ENCODE results near the gene PLEKHA6. TPM values are rescaled to one million over a fixed set of nuclear protein-coding genes. Genes with fewer than 3 reads are reported as not detected.
"Not testable (repeated sequence)": the region's sequence is repeated elsewhere in the genome, so short reads cannot be mapped to it uniquely, and the experiment has no call there.

PLEKHA6 gene
- total RNA-seq, 1 experiment from 2014 or later: 0.29 TPM

GRCh38 chr1:204336421-204337035 lies 23.2 kb downstream of the PLEKHA6 start:
- DNase-seq (ENCODE audit: low read depth): no peak

GRCh38 chr1:204335533-204335932 lies 24.2 kb downstream of the PLEKHA6 start:
- DNase-seq (ENCODE audit: low read depth): no peak

GRCh38 chr1:204335085-204335484 lies 24.6 kb downstream of the PLEKHA6 start:
- DNase-seq (ENCODE audit: low read depth): peak; percentile 63

DNA sequence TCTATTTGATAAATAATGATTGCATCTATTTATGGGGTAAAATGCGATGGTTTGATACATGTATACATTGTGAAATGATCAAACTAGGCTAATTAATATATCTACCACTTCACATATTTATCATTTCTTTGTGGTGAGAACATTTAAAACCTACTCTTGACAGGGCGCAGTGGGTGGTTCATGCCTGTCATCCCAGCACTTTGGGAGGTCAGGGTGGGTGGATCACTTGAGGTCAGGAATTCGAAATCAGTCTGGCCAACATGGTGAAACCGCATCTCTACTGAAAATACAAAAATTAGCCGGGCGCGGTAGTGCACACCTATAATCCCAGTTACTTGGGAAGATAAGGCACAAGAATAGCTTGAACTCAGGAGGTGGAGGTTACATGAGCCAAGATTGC lies 25.3 kb downstream of the PLEKHA6 start:
- DNase-seq (ENCODE audit: low read depth): no peak

DNA sequence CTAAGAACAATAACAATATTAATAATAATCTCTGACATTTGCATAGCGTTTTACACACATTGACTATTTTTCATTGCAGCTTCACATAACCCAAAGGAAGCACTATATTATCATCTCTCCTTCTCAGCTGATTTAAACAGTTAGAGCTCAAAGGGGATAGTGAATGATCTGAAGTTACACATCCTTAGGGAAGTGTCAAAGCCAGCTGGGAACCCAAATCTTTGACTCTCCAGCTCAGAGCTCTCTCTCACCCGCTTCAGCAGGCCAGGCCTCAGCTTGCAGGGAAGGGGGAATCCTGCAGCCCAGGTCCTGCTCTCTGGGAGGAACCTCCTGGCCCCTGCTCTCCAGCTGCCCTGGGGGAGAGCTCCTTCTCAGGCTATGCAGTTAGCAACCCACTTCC lies 26.3 kb downstream of the PLEKHA6 start:
- no peak for DNase-seq (ENCODE audit: low read depth)

- DNase-seq (ENCODE audit: low read depth): no peak
Observed at GRCh38 chr1:204331847-204332487, 27.8 kb downstream of the PLEKHA6 start.

DNA sequence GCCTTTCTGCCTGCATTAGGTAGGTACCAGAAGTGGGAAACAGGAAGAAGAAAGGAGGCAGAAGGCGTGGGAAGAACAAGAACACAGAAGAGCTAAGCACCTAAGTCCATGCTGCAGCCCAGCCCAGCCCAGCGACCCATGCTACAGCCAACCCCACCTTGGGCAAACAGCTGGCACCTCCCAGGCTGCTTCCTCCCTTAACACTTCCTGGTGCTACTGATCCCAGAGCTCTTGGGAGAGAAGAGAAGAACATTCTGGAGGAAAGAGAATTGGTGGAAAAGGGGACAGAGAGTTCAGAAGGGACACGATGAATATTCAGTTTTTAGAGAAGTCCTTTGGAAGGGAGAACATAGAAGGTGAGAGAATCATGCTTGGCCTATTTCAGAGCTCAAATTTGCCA lies 28.5 kb downstream of the PLEKHA6 start:
- DNase-seq (ENCODE audit: low read depth): no peak

DNA sequence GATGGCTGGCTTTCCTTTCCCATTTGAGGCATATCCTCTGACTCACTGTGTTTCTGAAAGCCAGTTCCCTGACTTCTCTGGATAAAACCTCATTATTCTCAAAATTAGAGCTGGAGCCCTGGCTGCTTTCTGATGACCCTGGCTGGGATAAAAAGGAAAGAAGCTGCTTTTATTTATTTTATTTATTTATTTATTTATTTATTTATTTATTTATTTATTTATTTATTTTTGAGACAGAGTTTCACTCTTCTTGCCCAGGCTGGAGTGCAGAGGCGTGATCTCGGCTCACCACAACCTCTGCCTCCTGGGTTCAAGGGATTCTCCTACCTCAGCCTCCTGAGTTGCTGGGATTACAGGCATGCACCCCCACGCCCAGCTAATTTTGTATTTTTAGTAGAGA lies 31.9 kb downstream of the PLEKHA6 start:
- not testable (repeated sequence) for DNase-seq (ENCODE audit: low read depth)

- no peak for DNase-seq (ENCODE audit: low read depth)
Observed at GRCh38 chr1:204327359-204327758, 32.4 kb downstream of the PLEKHA6 start.

GRCh38 chr1:204326771-204327300 lies 32.9 kb downstream of the PLEKHA6 start:
- no peak for DNase-seq (ENCODE audit: low read depth)

GRCh38 chr1:204325944-204326343 lies 33.8 kb downstream of the PLEKHA6 start:
- DNase-seq (ENCODE audit: low read depth): no peak

DNA sequence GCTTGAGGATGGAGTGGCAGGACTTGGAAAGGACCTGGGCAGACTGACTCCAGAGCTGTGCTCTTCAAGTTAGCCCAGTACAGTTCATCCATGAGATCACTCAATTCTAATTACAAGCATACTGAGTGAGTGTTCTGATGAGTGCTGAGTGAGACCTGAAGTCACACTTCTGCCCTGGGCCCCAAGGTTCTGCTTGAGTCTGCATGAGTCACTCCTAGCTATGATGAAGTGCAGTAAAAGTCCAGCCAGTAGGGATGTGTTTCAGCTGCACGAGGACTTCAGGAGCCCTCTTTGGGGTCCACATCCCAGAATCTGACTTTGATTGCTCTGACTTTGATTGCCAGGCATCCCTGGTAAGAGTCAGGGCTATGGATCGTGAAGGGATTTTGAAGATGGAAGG lies 35.8 kb downstream of the PLEKHA6 start:
- DNase-seq (ENCODE audit: low read depth): peak; percentile 76

DNA sequence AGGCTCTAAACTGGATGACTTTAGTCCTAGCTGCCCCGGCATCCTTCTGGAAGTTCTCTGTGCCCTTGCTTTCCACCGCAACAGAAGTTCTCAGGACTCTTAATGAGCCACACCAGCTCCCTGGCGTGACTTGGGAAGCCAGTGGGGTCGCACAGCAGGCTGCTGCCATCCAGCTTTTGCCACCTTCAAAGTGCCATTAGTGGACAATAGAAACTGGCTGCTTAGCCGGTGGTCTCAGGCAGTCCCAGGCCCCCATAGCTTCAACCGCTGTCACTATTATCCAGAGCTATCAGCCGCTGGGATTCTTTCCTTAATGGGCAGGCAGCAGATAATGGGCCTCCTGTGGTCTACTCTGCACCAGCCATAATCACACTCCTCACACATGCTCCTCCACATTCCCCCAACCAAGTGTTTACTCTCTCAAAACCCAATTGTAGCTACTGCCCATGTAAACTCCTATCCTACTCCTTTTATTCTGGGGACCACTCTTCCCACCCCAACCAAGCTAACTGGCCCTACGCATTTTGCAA lies 37.3 kb downstream of the PLEKHA6 start:
- no peak for DNase-seq (ENCODE audit: low read depth)

DNA sequence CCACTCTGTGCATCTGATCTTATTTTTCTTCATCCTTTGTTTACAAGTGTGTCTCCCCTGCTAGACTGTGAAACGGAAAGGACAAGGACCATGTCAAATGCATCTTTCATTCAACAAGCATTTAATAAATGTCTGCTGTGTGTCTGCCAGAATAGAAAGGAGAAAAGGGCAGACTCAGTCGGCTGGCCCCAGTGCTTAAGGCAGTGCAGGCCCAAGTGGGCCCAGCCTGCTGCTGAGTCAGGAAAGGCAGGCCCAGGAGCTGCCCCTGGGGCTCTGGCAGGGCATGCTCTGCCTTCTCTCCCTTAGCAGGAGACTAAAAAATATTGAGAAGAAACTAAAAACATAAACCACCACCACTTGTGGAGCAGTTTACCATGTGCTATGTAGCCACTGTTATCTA lies 38.1 kb downstream of the PLEKHA6 start:
- DNase-seq (ENCODE audit: low read depth): no peak

DNA sequence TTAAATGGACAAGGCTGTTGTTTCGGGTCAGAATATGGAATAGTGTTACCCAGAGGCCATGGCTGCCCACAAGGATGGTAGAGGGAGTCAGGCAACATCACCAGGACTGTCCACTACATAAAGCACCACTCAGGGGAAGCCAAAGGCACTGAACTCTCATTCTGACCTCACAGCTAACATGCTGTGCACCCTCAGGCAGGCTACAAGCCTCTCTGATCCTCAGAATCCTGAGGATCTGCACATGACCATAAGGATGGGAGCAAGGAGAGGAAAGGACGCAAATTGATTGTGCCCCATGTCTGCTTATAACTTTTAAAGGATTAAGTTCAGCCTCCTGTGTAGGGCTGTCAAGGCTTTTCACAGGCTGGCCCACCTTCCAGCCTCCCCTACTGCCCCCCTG lies 38.7 kb downstream of the PLEKHA6 start:
- no peak for DNase-seq (ENCODE audit: low read depth)

- peak; percentile 71 for DNase-seq (ENCODE audit: low read depth)
Observed at GRCh38 chr1:204320382-204320804, 39.3 kb downstream of the PLEKHA6 start.

DNA sequence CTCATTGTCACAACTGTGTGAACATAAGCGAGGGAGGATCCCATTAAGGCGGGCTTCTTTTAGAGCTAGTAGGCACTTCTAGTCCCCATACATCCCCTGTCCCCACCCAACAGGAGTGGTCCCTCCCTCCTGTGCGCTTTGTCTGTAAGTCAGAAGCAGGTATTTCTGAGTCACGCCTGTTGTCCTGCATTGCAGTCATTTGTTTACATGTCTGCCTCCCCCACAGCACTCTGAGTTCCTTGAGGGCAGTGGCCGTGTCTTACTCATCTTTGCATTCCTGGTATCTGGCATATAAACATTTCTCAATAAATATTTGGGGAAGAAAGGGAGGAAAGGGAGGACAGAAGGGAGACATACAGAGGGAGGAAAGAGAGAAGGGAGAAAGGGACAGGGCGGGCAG lies 40.3 kb downstream of the PLEKHA6 start:
- DNase-seq (ENCODE audit: low read depth): peak; percentile 85

- DNase-seq (ENCODE audit: low read depth): no peak
Observed at GRCh38 chr1:204319027-204319426, 40.7 kb downstream of the PLEKHA6 start.

DNA sequence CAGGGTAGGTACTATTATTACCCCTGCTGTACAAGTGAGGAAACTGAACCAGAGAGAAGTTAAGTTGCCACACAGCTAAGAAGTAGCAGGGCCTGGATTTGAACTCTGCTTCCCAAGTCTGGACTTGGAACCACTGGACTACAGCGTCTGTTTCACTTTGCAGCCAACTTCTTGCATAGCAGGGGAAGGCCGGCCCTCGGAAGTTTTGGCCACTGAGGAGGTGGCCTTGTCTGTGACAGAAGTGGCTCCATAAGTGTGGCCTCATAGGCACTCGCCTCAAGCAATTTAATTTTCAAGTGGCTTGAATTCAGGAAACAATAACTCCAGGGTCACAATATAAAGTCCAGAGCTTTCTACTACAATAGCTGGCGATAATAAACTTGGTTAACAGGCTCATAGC lies 41.4 kb downstream of the PLEKHA6 start:
- no peak for DNase-seq (ENCODE audit: low read depth)

DNA sequence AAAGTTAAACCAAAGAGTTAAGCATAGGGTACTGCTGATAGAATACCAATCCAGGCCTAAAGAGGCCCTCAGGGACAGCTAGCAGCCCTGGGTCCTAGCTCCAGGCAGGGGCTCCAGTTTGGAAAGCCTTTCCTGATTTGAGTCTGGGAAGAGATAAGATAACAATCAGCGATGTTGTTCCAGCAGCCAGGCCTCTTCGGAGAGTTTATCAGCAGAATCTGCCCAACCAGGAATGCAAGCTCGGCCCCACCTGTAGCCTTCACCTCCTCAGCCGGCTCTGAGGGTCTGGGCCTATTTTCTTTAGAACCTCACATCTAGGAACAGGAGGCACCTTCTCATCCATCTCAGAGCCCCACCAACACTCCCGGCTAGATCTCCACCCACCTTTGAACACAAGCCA lies 42.6 kb downstream of the PLEKHA6 start:
- DNase-seq (ENCODE audit: low read depth): no peak

DNA sequence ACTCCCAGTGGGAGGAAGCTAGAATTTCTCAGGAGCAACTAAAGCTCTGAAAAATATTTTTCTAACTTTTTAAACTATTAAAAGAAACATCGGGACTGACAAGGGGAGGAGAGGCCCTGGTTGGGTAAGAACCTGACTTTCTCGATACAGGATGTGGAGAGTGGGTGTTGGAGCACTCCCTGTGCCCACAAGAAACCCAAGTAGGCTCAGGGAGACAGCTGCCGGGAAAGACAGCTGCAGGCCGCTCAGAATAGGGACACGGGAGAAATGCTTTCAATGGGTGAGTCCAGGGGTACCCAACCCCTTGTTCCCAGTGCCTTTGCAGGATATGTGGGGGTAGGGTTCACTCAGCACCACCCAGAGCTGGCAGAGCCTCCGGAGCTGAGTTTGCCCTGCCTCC lies 43.6 kb downstream of the PLEKHA6 start:
- no peak for DNase-seq (ENCODE audit: low read depth)

DNA sequence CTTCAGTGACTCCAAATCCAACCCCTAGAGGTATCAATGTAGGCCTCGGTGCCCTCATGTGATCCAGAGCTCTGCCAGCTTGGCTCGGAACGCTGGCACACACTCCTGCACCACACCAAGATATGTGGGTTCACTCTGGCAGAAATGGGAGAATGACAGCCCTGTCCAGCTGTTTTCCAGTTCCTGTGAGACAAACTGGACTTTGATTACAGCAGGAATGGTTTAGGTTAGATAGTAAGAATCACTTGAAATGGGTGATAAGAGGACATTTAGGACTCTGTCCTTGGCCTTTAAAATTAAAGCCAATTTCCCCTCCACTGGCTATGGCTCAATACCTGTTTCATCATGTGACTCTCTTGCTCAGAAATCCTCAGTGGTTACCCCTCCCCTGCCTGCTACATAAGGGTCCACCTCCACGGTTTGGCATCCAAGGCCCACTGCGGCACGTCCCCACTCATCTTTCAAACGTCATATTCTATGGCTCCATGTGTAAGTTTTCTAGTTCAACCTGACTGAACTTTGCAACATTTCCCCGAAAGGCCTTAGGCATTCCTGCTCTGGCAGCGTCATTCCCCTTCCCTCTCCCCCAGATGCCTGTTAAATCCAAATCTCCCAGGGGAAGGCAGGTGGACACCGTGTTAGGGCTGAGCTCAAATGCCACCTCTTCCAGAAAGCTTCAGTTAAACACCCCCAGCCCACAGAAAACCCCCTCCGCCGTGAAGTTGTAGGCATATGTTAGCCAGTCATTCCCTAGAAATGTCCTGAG lies 44.7 kb downstream of the PLEKHA6 start:
- no peak for DNase-seq (ENCODE audit: low read depth)
